ENCODE results near the gene TANGO6.

The TANGO6 gene

DNA sequence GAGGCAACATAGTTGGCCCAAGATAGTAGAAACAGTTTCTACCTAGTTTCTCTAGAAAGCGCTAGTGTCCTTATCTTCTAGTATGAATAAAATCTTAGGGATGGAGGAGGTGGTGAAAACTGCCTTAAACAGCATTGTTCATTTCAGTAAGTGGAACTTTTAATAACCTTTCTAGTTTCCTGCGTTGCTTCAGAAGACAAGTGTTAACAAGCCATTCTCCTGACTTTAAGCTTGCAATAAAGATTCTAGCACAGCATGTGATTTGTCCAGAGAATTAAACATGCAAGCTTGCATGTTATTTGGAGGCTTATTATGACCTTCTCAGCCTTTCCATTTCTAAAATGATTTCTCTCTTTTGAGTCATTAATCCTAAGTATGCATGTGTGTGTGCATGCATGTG, 72.3 kb downstream of the TANGO6 start:
- no peak for FAIRE-seq

DNA sequence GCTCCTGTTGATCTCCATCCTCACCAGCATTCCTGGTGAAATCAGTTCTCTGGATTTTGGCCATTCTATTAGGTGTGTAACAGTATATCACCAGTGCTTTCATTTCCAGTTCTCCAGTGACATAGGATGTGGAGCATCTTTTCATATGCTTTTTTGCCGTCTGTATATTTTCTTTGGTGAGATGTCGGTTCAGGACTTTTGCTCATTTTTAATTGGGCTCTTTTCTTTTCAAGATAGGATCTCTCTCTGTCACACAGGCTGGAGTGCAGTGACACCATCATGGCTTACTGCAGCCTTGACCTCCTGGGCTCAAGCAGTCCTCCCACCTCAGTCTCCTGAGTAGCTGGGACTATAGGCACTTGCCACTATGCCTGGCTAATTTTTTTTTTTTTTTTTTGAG, 74.2 kb downstream of the TANGO6 start:
- FAIRE-seq = no peak

DNA sequence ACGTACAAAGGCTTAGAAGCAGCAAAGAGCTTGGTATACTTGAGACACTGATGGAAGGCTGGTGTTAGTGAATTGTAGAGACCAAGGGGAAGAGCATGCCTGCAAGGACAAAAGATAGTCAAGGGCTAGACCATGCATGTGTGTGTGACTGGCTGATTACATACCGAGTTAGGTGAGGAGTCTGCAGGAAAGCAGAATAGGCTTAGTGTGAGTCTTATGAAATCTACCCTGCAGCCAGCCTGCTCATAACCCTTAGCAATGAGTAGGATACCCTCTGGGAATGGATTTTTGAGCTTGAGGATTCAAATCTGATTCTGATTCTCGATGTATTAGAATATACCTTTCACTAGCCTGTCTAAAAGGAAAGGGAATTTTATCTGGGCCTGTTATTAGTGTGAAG, 77.0 kb downstream of the TANGO6 start:
- no peak for FAIRE-seq

- FAIRE-seq = no peak
These were observed 78.3 kb downstream of the TANGO6 start for GRCh38 chr16:68921637-68922036.

DNA sequence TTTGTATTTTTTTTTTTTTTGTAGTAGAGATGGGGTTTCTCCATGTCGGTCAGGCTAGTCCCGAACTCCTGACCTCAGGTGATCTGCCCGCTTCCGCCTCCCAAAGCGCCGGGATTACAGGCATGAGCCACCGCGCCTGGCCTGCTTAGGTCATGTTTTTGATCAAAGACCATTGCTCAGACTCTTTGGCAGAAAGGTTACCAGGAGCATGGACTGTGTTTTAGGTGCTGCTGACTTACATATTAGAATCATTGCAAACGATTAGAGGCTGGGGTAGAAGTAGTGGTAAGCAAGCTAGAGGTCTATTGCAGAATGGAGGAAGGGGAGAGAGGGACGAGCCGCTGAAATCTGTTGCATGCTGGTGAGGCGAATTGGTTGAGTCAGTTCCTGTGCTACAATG, 79.8 kb downstream of the TANGO6 start:
- no peak for FAIRE-seq

DNA sequence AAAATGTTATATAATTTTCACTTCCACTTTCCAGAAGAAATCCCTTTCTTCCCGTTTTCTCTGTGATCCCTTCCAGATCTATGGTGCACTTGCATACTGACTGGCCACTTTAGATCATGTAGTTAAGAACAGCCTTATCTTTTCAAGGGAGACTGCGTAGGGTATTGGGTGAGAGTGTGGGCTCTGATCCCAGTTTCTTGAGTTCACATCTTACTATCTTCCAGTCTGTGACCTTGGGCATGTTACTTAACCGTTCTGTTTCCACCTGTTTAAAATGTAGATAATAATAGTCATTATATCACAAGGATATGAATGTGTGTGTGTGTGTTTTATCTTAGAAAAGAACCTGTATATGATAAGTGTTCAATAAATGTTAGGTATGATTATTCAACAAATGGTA, 83.7 kb downstream of the TANGO6 start:
- no peak for FAIRE-seq

GRCh38 chr16:68931196-68931595, 87.9 kb downstream of the TANGO6 start:
- FAIRE-seq = no peak

GRCh38 chr16:68934402-68934801, 91.1 kb downstream of the TANGO6 start:
- FAIRE-seq = no peak

DNA sequence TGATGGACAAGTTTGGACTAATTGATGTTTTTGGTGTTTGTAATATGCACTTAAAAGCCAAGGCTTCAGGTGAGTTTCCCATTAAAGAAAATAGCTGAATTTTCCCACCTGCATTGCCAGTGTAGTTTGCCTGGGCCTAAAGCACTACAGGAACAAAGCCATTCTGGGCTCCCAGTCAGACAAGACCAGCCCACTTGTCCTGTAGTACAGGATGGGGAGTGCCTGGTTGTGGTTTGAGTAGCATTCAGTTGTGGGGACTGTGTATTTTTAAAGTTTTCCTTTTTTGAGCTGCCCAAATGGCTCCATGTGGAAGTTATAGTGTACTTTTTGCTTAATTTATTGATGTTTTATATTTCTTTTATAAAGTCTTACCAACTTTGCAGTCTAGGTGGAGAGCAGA, 91.7 kb downstream of the TANGO6 start:
- no peak for FAIRE-seq

DNA sequence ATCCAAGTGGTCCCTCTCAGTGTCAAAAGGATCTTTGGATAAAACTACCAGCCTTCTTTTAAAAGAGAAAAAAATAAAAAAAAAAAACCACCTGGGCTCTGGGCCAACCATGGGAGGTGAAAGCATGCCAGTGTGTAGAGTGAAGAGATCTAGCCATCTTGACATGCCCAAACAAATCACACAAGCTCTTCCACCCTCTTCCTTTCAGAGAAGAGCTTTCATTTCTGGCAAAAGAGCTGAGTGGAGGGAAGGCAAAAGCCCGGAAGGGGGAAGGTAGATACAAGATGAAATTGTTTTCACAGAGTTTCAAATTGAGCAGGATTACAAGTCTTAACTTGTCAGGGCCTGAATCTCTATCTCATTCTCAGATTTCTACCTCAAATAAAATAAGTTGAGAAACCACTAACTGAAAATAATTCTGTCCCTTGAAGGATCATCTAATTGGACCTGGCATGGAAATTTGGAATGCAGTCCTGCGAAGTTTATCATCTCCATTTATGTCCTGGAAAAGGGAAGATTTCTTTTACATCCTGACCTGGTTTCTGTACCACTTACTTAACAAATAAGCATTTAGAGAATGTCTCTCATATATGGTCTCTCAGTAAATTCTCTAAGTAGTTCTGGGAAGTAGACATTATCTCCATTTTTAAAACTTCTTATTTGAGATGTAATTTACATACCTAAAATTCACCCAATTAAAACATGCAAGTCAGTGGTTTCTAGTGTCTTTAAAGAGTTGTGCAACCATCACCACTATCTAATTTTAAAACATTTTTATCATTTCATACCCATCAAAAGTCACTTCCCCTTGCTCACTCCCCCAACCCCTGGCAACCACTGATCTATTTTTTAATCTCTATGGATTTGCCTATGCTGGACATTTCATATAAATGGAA, 93.7 kb downstream of the TANGO6 start:
- FAIRE-seq = no peak

DNA sequence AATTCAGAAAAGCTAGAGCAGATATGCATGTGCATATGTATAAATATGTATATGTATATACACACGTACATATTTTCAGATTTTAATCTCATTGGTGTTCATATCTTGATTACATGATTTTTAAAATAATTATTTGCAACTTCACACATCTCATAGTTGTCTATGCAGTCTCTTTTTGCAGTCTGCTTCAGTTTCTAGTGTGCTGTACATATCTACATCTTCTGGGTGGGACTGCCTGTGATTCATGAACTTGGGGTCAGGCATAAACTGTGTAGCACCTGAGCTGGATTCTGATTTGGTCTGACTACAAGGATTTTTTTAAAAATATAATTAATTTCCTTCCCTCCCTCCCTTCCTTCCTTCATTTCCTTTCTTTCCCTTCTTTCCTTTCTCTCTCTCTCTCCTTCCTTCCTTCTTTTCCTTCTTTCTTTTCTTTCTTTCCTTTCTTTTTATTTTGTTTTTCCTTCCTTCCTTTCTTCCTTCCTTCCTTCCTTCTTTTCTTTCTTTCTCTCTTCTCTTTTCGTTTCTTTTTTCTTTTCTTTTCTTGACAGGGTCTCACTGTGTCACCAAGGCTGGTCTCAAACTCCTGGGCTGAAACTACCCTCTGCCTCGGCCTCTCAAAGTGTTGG, 96.5 kb downstream of the TANGO6 start:
- FAIRE-seq = no peak

GRCh38 chr16:68940816-68941215, 97.5 kb downstream of the TANGO6 start:
- FAIRE-seq = no peak

GRCh38 chr16:68943961-68944360, 100.6 kb downstream of the TANGO6 start:
- no peak for FAIRE-seq

GRCh38 chr16:68948230-68948910, 105.0 kb downstream of the TANGO6 start:
- no peak for FAIRE-seq

GRCh38 chr16:68951991-68952877, 108.9 kb downstream of the TANGO6 start:
- no peak for FAIRE-seq

GRCh38 chr16:68954911-68955635, 111.7 kb downstream of the TANGO6 start:
- peak; percentile 68 for FAIRE-seq

DNA sequence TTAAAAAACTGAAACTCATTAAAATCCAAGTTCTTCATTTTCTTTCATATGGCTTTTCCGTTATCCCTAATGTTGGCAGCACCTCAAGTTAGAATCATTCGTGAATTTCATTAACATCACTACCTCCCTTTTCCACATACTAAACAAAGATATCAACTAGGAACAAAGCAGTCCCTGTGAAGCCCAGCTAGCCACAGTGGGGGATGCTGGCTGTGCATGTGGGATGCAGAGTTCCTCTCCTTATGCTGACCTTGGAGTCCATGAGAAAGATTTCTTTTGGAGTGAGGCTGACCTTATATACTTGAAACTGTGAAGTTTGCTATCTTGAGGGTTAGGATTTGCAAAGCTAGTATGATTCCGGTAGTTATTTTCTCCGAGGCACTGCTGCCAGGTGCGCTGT, 117.6 kb downstream of the TANGO6 start:
- FAIRE-seq = no peak

GRCh38 chr16:68961778-68962402, 118.6 kb downstream of the TANGO6 start:
- no peak for FAIRE-seq

DNA sequence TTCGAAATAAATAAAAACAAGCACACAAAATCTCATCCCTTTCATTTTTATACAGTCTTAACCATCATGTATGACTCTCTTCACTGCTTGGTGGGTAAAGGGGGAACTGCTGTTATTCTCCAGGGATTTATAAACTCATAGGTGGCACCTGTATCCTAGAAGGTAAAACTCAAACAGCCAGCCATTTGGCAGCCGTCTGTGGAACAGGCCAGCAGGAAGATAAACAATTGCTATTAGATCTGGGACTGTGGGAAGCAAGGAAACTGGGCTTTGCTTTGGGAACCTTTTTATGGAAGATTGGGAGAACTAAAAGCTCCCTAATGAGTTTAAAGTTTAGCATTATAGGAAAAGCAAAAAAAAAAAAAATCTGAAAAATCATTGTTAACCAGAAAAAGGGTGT, 126.0 kb downstream of the TANGO6 start:
- no peak for FAIRE-seq

DNA sequence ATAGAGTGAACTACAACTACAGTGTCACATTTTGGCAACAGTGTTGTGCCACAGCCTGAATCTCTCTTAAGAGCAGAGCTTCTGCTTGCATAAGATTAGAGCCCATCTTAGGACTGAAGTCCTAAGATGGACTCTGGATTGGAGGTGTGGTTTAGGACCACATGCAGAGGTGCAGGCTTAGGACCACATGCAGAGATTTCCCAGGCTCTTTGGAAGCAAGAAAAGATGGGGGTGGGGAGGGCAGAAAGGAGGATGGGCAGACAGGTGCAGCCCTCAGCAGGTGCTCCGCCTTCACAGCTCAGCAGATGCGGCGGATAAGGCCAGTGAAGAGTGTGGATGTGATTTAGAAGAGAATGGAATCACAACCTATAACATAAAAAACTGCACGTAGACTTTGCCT, 128.7 kb downstream of the TANGO6 start:
- no peak for FAIRE-seq

GRCh38 chr16:68972720-68973119, 129.4 kb downstream of the TANGO6 start:
- FAIRE-seq = no peak
